Hypothalamus (tissue), 51 donors: ENCODE measurements around the gene NPR2.
A peak's percentile ranks its signal among the peaks of the same experiment; 100 is the strongest.

Experiments
- DNase-seq, 51 donors: peaks; one replicate each; lab custom pipeline; 2025; lab: John Stamatoyannopoulos, UW

NPR2 gene

DNA sequence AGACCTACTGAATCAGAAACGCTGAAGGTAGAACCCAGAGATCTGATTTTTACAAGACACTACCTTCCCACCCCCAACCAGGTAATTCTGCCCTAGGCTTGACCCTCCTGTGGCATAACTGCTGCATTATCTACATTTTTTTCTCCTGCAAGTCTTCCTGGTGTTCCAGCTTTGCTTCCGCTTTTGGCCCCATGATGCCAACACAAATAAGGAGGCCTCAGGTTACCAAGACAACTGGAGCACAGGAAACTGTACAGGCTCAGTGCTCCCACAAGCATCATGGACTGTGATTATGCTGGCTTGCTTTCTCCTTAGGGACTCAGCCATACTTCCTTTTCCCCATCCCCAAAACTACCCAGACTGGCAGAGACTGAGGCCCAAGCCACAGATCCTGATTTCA lies 30.7 kb upstream of the NPR2 start:
- peak in 2 of 51 donors; percentile 7 to 11 for DNase-seq

DNA sequence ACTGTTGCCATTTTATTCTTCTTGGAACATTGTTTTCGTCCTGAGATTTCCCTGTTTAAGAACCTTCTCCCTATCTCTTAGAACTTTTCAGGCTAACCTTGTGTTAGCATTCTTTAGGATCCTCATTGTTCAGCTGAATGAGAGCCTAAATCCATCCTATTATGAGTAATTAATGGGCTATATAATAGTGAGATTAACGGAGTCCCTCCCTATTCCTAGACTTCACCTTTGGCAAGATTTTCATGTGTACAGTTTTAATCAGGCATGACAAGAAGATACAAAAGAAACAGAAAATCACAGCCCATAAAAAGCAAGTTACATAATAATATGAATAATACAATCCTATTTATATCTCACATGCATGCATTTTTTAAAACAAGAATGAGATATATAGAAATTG lies 28.2 kb upstream of the NPR2 start:
- no peak for DNase-seq

DNA sequence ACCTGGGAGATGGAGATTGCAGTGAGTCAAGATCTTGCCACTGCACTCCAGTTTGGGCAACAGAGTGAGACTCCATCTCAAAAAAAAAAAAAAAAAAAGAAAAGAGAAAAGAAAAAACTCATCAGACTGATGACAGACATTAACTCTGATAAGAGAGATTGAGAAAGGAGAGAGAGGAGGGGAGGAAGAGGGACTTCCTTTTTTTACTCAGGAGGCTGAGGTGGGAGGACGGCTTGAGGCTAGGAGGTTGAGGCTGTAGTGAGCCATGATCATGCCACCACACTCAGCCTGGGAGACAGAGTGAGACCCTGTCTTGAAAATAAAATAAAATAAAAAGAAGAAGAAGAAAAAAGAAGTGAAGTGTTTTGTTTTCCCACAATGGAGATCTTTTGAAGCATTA lies 27.6 kb upstream of the NPR2 start:
- DNase-seq = no peak

DNA sequence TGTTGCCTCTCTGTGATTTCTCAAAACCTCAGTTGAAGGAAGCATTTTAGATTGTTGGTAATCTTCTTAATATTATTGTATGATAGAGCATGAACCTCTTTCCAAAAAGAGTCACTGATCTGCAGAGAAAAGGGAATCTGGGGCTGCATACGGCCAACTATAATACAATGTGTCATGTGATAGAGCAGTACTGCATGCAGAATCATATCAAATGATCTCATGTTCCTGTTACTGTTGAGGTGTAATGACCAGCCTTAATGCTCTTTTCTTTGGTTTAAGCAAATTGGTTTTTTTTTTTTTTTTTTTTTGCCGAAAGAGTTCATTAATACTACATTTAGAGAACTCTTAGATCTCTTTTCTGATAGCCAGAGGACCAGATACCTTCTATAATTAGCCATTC lies 24.4 kb upstream of the NPR2 start:
- no peak for DNase-seq

DNA sequence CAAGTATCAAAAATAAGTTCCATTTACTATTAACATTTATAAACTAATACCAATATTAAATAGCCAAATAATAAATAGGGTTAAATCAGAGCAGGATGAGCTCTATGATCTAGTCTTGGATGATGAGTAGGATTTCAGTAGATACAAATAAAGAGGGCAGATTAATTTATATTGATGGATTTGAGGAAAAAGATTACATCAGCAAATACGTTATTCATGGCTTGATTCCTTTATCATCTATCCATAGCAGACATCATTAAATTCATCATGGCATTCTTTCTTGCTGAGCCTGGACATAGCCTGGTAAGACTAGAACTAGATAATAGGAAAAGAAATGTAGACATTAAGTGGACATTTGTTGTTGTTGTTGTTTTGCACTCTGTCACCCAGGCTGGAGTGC lies 23.9 kb upstream of the NPR2 start:
- DNase-seq = no peak

DNA sequence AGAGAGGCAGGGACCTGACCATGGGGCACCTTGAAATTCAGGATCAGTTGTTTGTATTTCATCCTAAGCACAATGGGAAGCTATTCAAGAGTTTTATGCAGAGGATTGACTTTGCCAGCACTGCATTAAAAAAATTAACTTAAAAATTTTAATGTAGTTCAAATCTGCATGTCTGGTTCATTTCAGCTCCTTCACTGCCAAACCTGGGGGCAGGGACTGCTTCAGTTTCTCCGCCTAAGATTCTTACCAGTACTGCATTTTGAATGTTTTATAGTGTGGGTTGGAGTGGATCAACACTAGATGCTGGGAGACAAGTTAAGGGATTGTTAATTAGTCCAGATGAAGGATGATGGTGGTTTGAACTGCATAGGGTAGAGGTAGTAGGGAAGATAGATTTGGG lies 21.6 kb upstream of the NPR2 start:
- no peak for DNase-seq

DNA sequence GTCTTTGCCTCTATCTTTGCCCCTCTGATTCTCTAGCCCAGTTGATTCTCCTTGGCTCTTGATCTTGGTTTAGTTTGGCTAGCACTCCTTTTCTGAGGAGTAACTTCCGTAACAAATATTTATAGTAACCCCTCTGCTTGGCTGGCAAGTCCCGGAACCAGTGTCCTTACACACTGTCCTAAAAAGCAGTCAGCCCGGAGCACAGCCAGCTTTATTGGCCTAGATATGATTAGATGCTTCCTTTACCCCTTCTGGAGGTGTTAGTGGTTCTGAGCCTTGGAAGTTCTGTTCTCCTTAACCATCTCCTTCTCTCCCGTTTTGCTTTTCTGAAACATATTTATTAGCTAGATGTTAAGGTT lies 20.3 kb upstream of the NPR2 start:
- no peak for DNase-seq

DNA sequence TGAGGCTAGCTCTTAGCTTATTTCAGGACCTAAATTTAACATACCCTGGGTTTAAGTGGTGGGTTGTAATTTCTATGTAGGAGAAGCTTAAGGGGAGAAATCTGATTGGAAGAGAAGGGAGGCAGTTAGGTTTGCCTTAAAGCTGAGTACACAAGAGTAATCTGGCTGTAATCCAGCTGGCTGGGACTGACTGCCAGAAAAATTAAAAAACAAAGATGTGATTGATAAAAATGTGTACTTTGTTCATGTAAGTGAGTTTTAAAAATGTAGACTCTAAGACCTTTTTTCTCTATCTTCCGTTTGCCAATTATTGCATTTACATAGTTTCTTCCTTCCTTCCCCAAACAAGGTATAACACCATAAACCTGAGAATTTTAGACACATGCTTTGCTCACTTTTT lies 19.9 kb upstream of the NPR2 start:
- DNase-seq = no peak

DNA sequence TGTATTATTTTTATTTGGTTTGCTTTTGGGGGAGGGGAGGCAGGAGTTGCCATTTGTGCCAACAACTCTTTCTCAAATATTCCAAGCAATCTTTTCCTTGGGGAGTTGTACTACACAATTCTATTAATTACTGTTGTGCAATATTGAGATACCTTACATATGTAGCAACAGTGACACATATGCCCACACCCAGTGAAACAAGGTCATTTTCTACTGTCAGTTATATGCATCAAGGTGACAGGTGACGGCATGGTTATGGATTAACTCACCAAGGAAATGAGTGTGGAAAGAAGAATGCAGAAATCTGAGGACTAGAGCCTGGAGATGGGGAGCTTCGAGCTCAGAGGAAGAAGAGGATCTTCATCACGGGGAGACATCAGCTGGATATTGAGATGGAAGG lies 19.4 kb upstream of the NPR2 start:
- DNase-seq = no peak

DNA sequence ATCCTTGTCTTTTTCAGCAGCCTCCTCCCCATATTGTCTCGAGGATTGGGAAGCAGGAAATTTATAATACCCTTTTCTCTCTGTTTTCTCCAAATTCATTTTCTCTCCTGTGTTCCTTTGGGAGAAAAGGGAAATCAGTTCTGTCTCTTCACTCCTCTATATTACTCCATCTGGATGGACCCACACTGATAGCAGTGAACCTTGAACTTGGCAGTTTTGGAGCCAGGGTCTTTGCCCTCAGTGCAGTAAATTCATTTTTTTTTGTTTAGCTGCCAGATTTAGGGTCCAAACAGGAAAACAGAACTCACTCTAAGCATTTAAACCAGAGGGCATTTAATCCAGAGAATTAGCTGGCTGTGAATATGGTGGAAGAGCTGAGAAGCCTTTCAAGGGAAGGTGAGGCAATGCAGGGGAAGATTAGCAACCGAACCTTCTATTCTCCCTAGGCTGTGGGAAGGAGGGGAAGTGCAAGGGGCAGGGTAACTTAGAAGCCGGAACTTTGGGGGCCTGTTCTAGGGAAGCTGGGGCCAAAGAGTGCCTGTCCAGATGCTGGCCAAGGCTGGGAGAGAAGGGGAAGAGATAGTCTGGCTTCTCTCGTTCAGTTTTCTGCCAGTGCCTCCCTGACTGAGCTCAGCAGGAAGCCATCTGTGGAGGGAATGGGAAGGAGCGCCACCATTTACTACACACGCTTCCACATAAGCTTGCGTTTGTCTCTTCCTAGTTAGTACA lies 16.3 kb upstream of the NPR2 start:
- DNase-seq = peak in 5 of 51 donors; percentile 10 to 19 (median 14)

DNA sequence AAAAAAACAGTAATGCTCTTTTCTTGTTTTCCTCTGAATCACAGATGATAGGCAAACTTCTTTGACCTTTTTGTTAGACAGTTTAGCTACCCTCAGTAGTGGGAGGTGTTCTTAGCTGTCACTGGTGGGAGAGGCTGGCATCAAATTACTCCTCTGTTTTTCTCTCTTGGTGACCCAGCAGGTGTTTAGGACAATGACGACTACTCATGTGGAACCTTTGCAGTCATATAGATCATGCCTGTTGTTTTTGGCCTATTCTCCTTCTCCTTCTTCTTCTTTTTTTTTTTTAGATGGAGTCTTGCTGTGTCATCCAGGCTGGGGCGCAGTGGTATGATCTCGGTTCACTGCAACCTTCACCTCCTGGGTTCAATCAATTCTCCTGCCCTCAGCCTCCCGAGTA lies 15.4 kb upstream of the NPR2 start:
- DNase-seq = no peak

DNA sequence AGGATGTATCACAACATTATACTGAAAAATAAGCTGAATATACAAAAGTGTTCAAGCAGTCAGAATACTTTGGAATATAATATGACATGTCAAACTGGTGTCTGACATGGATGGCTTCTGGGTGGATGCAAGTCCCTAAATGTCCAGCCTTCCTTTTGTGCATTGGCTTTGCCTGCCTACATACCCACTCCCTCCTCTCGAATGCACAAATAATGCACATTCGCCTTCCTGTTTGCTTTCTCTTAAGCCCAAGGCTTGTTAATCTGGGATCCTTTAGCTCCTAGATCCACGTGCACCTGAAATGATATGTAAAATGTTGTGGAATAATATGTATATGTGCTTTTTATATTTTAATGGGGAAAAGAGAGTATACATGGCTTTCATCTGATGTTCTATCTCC lies 12.9 kb upstream of the NPR2 start:
- DNase-seq = no peak

DNA sequence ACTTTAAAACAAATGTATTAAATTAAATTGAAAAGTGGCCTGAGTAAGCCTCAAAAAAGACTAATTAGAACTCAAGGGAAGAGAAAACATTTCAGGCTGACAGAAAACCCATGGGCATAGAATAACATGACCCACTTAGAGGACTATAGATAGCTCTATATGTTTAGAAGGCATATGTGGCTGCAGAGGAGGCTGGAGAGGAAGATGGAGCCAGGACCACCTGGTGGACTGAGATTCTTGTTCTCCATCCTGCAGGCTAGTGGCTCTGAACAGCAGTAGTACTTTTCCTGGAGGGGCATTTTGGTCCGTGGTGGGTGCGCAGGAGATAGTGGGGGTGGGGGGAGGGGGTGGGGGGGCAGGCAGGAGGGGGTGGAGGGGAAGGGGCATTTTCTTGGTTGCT lies 10.3 kb upstream of the NPR2 start:
- no peak for DNase-seq

DNA sequence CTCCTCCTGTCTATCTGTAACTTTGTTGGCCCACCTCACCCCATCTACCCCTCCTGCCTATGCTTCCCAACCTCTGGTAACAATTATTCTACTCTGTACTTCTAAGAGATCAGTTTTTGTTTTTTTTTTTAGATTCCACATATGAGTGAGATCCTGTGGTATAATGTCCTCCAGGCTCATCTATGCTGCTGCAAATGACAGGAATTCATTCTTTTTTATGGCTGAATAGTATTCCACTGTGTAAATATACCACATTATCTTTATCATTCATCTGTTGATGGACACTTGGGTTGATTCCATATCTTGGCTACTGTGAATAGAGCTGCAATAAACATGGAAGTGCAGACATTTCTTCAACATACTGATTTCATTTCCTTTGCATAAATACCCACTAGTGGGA lies 8.0 kb upstream of the NPR2 start:
- no peak for DNase-seq

DNA sequence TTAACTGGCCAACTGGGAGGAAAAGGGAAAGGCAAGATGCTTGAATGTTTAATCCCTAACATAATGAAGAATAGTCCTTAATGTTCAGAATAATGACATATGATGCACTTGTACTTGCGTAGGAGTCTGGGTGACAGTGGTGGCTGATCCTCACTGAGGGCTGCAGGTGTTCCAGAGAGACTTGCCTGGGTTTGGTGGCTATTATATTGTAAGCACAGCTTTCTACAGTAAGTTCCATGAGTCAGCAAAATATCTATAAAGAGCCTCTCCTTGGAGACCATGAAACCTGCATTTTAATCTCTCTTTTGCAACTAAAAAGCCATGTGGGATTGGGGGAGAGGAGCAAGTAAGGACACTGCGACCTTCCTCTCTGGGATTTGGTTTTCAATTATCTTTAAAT lies 1.9 kb upstream of the NPR2 start:
- no peak for DNase-seq

DNA sequence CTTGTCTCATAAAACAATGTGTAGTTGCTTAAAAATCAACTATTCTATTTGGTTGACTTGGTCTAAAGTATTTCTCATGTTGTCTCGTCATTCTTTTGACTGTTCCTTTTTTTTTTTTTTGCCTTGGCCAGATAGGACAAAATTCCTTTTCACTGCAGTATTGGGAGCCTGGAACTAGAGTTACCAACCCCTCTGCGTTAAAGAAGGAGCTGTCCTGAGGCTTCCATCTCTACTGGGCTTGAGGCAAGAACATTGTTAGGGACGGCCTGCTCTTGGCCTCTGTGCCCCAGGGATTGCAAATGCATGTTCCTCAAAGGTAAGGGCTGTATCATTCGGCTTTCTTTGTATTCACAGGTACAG lies 1.4 kb upstream of the NPR2 start:
- no peak for DNase-seq

DNA sequence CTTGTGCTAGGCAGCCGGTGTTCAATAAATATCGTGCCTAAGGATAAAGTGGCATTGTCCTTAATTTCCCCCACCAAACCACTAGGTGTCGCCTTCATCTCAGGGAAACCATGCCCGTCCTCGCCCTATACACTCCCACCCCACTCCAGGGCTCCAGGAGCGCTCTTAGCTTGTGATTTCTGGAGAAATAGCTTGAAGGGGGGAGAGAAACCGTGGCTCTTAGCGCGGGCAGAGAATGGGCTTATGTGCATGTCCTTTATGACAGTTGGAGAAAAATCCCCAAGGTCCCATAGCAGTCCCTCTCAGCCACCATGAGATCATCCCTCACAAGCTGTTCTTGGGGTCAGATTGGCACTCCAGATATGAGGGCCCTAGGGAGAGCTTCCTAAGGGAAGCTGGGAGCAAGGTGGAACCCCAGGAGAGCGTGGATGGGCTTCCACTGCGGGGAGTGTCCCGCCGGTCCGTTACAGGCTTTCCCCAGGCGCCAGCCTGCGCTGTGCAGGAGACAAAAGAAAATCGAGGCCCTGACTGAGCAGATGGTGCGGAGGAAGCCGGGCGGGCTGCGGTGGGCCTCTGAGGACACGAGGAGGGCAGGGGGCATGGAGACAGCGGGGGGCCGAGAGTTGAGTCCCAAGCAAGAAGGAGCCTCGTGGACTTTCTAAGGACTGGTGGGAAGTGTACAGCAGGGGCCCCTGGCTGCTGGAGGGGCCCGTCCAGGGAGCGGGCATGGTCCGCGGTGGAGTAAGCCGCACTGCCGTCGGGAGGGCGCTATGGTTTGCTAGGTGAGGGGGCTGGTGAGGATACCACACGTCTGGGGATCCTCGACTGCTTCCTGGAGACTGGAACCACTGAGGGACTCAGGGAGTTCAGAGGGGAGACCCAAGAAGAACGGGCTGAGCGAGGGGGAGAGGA lies 750 bp upstream of the NPR2 start:
- peak in 41 of 51 donors; percentile 11 to 77 (median 46) for DNase-seq

DNA sequence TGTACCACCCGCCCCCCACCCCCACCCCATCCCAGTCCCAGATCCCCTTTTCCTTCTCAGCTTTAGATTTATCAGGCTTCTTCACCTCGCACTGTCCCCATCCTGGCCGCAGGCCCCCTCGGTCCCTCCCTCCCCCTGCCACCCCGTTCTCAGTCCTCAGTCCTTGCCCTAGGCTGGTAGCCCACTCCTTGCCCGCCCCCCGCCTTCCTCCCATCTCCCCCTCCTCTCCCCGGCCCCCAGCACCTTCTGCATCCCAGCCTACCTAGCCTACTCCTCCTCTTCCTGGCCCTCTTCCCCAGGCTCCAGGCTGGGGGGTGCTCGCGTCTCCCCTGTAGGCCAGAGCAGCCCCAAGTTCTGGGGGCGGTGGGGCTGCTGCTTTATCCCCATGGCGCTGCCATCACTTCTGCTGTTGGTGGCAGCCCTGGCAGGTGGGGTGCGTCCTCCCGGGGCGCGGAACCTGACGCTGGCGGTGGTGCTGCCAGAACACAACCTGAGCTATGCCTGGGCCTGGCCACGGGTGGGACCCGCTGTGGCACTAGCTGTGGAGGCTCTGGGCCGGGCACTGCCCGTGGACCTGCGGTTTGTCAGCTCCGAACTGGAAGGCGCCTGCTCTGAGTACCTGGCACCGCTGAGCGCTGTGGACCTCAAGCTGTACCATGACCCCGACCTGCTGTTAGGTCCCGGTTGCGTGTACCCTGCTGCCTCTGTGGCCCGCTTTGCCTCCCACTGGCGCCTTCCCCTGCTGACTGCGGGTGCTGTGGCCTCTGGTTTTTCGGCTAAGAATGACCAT lies 828 bp downstream of the NPR2 start:
- DNase-seq = peak in 1 of 51 donors; percentile 8

DNA sequence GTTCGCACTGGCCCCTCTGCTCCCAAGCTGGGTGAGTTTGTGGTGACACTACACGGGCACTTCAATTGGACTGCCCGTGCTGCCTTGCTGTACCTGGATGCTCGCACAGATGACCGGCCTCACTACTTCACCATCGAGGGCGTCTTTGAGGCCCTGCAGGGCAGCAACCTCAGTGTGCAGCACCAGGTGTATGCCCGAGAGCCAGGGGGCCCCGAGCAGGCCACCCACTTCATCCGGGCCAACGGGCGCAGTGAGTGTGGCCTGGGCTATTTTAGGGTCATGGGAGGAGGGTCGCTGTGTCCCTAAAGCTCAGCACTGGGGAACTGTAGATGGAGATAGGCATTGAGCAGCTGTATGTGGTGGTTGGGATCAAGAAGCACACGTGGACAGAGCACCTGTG lies 1.4 kb downstream of the NPR2 start:
- no peak for DNase-seq

DNA sequence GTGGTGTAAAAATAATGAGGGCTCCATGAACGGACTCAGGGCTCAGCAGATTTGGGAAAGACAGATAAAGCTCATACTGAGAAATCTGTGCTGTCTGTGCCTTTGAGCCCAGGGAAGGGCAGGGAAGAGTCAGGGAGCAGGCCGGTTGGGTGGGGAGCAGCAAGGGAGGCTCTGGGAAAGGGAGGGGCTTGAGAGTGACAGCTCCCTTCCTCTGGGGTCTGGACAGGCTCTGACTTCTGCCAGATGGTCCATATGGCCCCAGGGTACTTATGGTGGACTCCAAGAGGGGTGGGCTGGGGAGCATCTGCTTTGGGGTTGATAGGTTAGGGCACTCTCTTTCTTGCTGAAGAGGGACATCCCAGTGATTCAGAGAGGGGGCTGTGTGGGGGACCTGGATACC lies 2.1 kb downstream of the NPR2 start:
- DNase-seq = no peak

DNA sequence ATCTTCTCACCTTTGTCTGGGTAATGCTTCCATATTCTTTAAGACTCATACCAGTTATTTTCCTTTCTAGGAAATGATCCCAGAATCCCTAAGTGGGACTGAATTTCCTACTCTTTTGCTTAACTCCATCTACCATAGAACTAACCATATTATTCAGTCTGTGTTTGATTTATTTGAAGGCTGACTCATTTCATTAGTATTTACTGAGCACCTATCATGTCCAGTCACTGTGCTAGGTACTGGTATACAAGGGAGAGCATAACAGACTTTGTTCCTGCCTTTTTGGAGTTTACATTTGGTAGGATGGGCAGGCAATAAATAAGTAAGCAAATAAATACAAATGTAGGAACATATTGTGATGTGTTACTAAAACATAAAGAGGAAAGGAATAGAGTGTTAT lies 4.3 kb downstream of the NPR2 start:
- DNase-seq = no peak
